Erythroblast (primary cell): ENCODE measurements around the gene ACSM6.

Experiments used
- GATA1 ChIP-seq: IDR thresholded peaks from 2 replicates; pipeline ENCODE4 v1.6.1; 2011; ENCODE audit warnings: low read depth, mild to moderate bottlenecking, control low read depth, low read length, moderate library complexity
- POLR2A ChIP-seq: IDR thresholded peaks from 2 replicates; pipeline ENCODE4 v1.6.1; 2011; ENCODE audit warnings: mild to moderate bottlenecking, low read length

GRCh38 chr10:95181726-95182125 is 12.3 kb upstream of the ACSM6 start:
- TF ChIP-seq POLR2A, result no peak
- TF ChIP-seq GATA1, result no peak
